HUES64 (cell line): ENCODE data around the gene MAPK8IP1.
A peak's percentile ranks its signal among the peaks of the same experiment; 100 is the strongest.

Experiments
- H3K27ac ChIP-seq: 2 replicates; pipeline ENCODE4 v1.7.0; 2013; ENCODE audit warnings: low read depth, low read length, inconsistent platforms
- H3K27me3 ChIP-seq: 2 replicates; pipeline ENCODE4 v1.6.1; 2013; ENCODE audit warnings: mild to moderate bottlenecking, low read length; ENCODE audit not compliant: insufficient read depth
- H3K36me3 ChIP-seq: 2 replicates; pipeline ENCODE4 v1.6.1; 2013; ENCODE audit warnings: mild to moderate bottlenecking, low read length; ENCODE audit not compliant: insufficient read depth
- H3K4me1 ChIP-seq: 2 replicates; pipeline ENCODE4 v1.6.1; 2013; ENCODE audit warnings: mild to moderate bottlenecking, low read length, moderate library complexity; ENCODE audit not compliant: insufficient read depth
- H3K4me3 ChIP-seq: 2 replicates; pipeline ENCODE4 v1.5.1; 2013; ENCODE audit warnings: mild to moderate bottlenecking, low read length, moderate library complexity
- H3K9ac ChIP-seq: 2 replicates; pipeline ENCODE4 v1.6.1; 2013; ENCODE audit warnings: mild to moderate bottlenecking, low read depth, low read length
- H3K9me3 ChIP-seq: 2 replicates; pipeline ENCODE4 v1.6.1; 2013; ENCODE audit warnings: low read depth, low read length; ENCODE audit not compliant: insufficient read depth
- WGBS: fragments of 150-250, 120-280 bp; methylation state at CpG from one replicate; pipeline ENCODE4 v1.1.7; 2013; ENCODE audit warnings: missing lambda C conversion rate; 5-methylcytosine and 5-hydroxymethylcytosine counted together

The MAPK8IP1 gene

DNA sequence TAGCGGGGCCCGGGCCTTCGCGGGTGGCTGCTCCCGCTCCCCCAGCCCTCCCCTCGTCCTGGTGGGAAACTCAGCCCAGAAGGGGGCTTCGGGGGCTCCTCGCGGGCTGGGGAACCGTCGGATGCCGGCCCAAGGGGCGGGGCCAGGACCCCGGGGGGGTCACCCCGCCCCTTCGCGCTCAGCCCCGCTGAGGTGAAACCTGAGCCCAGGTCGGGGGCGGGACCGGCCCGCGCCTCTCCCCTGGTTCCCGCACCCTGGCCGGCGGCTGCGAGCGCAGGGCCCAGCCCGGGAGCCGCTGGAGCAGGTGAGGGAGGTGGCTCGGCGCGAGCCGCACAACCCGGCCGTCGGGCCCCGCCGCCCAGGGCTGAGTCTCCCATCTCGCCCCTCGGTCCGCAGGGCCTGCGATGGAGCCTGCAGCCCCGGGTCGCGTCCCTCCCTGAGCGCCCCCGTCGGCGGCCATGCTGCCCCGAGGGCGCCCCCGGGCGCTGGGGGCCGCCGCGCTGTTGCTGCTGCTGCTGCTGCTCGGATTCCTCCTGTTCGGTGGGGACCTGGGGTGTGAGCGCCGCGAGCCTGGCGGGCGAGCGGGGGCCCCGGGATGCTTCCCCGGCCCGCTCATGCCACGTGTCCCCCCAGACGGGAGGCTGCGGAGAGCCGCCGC is 37.1 kb downstream of the MAPK8IP1 start, which contains the start of gene LARGE2:
Gene LARGE2, plus strand, starts transcription at position 232 of the 658 bp plus-strand sequence. Its CDS starts 227 bp downstream, at position 459.
- H3K27me3 ChIP-seq = peaks cover 22% of the 10 kb centered on the region
- H3K36me3 ChIP-seq = peaks cover 26% of the 10 kb centered on the region; the same call in 1 of the 2 replicates
- peak within 1 kb of the TSS; percentile 80; the same call in 1 of the 2 replicates for H3K27ac ChIP-seq
- H3K4me1 ChIP-seq = peaks cover 10% of the 10 kb centered on the region; the same call in 1 of the 2 replicates
- H3K4me3 ChIP-seq = peak within 1 kb of the TSS; percentile 66
- WGBS = under 1% methylated on average over 73 of the region's 73 CpGs
- H3K9me3 ChIP-seq = no peaks in the 10 kb centered on the region
- peak within 1 kb of the TSS; percentile 71 for H3K9ac ChIP-seq

DNA sequence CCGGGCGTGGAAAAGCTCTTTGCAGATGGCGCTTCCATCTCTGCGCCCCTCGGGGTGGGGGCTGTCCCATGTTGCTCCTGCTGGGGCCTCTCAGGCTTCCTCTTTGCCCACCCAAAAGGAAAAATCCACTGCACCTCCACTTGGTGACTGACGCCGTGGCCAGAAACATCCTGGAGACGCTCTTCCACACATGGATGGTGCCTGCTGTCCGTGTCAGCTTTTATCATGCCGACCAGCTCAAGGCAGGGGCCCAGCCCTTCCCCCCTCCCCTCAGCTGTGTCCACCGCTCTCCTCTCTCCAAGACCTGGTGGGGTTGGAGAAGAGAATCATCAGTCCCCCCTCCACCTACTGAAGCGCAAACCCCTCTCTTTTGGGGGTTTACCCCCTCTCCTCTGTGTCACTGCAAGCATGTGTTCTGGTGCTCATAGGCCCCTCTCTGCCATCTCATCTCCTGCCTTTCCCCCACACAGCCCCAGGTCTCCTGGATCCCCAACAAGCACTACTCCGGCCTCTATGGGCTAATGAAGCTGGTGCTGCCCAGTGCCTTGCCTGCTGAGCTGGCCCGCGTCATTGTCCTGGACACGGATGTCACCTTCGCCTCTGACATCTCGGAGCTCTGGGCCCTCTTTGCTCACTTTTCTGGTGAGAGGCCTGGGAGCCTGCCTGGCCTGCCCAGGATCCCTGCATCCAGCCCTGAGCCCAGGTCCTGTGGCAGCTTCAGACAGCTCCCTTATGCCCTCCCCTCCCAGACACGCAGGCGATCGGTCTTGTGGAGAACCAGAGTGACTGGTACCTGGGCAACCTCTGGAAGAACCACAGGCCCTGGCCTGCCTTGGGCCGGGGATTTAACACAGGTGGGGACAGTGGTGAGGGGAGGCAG is 38.8 kb downstream of the MAPK8IP1 start:
- H3K4me1 ChIP-seq = peaks cover 10% of the 10 kb centered on the region; the same call in 1 of the 2 replicates
- H3K36me3 ChIP-seq = peaks cover 38% of the 10 kb centered on the region; the same call in 1 of the 2 replicates
- WGBS = 89% methylated on average over 22 of the region's 22 CpGs
- no peak overlapping the region for H3K27ac ChIP-seq
- H3K9me3 ChIP-seq = no peaks in the 10 kb centered on the region
- no peak overlapping the region for H3K9ac ChIP-seq
- H3K4me3 ChIP-seq = no peak overlapping the region
- H3K27me3 ChIP-seq = peaks cover 22% of the 10 kb centered on the region

DNA sequence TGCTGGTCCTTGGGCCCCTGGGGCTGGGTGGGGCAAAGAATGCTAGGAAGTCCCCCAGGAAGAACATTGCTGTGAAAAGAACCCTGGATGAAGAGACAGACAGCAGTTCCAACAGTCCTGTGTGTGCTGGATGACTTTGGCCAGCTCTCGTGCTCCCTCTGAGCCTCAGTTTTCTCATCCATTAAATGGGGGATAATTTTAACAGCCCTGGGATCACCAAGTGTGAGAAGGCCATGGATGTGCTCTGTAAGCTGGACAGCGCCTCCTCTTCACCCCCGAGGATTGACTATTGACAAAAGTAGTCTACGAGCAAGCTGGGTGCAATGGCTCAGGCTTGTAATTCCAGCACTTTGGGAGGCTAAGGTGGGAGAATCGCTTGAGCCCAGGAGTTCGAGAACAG is 39.5 kb downstream of the MAPK8IP1 start:
- 96% methylated on average over 6 of the region's 6 CpGs for WGBS
- Histone ChIP-seq H3K36me3 (peaks cover 38% of the 10 kb centered on the region; the same call in 1 of the 2 replicates), H3K27ac (no peak overlapping the region), H3K27me3 (peaks cover 22% of the 10 kb centered on the region), H3K9me3 (no peaks in the 10 kb centered on the region), H3K4me1 (peaks cover 10% of the 10 kb centered on the region; the same call in 1 of the 2 replicates), H3K4me3 (no peak overlapping the region), H3K9ac (no peak overlapping the region)

DNA sequence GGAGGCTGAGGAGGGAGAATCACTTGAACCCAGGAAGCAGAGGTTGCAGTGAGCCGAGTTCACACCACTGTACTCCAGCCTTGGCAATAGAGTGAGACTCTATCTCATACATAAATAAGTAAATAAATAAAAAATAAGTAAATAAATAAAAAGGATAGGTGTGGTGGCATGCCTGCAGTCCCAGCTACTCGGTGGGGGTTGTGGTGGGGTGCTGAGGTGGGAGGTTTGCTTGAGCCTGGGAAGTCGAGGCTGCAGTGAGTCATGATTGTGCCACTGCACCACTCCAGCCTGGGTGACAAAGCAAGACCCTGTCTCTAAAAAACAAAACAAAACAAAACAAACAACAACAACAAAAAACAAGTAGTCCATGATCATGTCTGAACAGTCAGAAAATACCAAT is 40.1 kb downstream of the MAPK8IP1 start:
- Histone ChIP-seq H3K4me3 (no peak overlapping the region), H3K27me3 (peaks cover 20% of the 10 kb centered on the region), H3K4me1 (peaks cover 7% of the 10 kb centered on the region; the same call in 1 of the 2 replicates), H3K9me3 (no peaks in the 10 kb centered on the region), H3K9ac (no peak overlapping the region), H3K27ac (no peak overlapping the region), H3K36me3 (peaks cover 40% of the 10 kb centered on the region; the same call in 1 of the 2 replicates)
- 94% methylated on average over 2 of the region's 3 CpGs for WGBS

DNA sequence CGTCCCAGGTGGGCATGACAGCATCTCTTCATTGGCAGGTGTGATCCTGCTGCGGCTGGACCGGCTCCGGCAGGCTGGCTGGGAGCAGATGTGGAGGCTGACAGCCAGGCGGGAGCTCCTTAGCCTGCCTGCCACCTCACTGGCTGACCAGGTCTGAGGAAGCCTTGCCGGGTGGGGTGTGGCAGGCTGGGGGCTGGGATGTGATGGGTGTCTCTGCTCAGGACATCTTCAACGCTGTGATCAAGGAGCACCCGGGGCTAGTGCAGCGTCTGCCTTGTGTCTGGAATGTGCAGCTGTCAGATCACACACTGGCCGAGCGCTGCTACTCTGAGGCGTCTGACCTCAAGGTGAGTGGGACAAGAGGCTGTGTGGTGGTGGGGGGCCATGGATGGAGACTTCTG is 40.5 kb downstream of the MAPK8IP1 start:
- Histone ChIP-seq H3K27ac (no peak overlapping the region), H3K9me3 (no peaks in the 10 kb centered on the region), H3K9ac (no peak overlapping the region), H3K27me3 (peaks cover 15% of the 10 kb centered on the region), H3K4me1 (peaks cover 5% of the 10 kb centered on the region; the same call in 1 of the 2 replicates), H3K36me3 (peaks cover 42% of the 10 kb centered on the region; the same call in 1 of the 2 replicates), H3K4me3 (no peak overlapping the region)
- 90% methylated on average over 12 of the region's 12 CpGs for WGBS

DNA sequence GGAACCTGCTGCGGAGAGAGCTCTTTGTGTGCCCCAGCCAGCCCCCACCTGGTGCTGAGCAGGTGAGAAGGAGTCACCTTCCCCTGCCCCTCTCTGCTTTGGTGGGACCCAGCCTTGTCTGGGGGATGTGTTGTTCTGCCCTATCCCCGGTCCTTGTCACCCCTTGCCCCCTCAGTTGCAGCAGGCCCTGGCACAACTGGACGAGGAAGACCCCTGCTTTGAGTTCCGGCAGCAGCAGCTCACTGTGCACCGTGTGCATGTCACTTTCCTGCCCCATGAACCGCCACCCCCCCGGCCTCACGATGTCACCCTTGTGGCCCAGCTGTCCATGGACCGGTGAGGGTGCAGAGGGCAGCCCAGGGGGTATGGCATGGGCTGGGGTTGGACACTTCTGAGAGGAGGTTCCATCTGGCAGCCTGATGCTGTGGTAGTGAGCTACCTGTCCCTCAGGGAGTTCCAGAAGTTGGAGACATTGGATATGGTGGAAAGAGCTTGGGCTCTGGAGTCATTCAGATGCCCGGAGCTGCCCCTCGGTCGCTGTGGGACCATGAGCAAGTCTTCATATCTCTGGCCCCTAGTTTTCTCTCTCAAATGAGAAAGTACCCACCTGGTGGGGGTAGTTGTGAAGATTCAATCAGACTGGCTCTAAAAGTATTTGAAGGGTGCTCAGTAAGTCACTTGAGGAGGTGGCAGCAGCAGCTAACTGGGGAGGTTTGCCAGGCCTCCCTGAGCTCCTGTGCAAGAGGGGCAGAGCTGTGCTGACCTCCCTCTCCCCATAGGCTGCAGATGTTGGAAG is 41.3 kb downstream of the MAPK8IP1 start:
- H3K4me3 ChIP-seq = no peak overlapping the region
- H3K9ac ChIP-seq = no peak overlapping the region
- H3K9me3 ChIP-seq = no peaks in the 10 kb centered on the region
- peaks cover 10% of the 10 kb centered on the region for H3K27me3 ChIP-seq
- H3K4me1 ChIP-seq = no peaks in the 10 kb centered on the region
- WGBS = 96% methylated on average over 12 of the region's 12 CpGs
- peaks cover 48% of the 10 kb centered on the region; the same call in 1 of the 2 replicates for H3K36me3 ChIP-seq
- H3K27ac ChIP-seq = no peak overlapping the region

DNA sequence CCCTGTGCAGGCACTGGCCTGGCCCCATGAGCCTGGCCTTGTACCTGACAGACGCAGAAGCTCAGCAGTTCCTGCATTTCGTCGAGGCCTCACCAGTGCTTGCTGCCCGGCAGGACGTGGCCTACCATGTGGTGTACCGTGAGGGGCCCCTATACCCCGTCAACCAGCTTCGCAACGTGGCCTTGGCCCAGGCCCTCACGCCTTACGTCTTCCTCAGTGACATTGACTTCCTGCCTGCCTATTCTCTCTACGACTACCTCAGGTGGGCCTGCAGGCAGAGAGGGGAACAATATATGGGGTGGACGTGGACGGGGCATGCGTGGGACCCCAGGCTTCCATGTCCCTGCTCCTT is 41.9 kb downstream of the MAPK8IP1 start:
- no peak overlapping the region for H3K9ac ChIP-seq
- H3K9me3 ChIP-seq = no peaks in the 10 kb centered on the region
- WGBS = 92% methylated on average over 15 of the region's 15 CpGs
- H3K27me3 ChIP-seq = peaks cover 10% of the 10 kb centered on the region
- no peak overlapping the region for H3K4me3 ChIP-seq
- no peaks in the 10 kb centered on the region for H3K4me1 ChIP-seq
- H3K36me3 ChIP-seq = peaks cover 50% of the 10 kb centered on the region; the same call in 1 of the 2 replicates
- H3K27ac ChIP-seq = no peak overlapping the region

DNA sequence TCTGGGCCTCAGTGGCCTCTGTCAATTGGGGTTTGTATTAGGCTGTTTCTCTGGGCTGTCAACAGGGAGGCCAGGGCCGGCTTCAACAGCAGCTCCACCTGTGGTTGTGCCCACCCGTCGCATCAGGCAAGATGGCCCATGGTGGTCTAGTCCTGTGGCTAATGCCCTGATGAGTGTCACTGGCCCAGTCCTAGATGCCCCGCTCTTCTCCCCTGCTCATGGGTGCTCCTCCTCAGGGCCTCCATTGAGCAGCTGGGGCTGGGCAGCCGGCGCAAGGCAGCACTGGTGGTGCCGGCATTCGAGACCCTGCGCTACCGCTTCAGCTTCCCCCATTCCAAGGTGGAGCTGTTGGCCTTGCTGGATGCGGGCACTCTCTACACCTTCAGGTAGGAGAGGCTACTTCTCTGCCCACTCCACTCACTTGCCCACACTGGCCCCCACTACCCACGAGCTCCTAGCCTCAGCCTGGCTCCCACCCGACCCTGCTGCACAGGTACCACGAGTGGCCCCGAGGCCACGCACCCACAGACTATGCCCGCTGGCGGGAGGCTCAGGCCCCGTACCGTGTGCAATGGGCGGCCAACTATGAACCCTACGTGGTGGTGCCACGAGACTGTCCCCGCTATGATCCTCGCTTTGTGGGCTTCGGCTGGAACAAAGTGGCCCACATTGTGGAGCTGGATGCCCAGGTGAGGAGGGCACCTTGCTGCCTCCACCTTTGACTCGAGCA is 42.4 kb downstream of the MAPK8IP1 start:
- Histone ChIP-seq H3K27ac (no peak overlapping the region), H3K4me3 (no peak overlapping the region), H3K4me1 (no peaks in the 10 kb centered on the region), H3K9me3 (no peaks in the 10 kb centered on the region), H3K27me3 (peaks cover 7% of the 10 kb centered on the region), H3K36me3 (peaks cover 55% of the 10 kb centered on the region), H3K9ac (no peak overlapping the region)
- 92% methylated on average over 27 of the region's 27 CpGs for WGBS

DNA sequence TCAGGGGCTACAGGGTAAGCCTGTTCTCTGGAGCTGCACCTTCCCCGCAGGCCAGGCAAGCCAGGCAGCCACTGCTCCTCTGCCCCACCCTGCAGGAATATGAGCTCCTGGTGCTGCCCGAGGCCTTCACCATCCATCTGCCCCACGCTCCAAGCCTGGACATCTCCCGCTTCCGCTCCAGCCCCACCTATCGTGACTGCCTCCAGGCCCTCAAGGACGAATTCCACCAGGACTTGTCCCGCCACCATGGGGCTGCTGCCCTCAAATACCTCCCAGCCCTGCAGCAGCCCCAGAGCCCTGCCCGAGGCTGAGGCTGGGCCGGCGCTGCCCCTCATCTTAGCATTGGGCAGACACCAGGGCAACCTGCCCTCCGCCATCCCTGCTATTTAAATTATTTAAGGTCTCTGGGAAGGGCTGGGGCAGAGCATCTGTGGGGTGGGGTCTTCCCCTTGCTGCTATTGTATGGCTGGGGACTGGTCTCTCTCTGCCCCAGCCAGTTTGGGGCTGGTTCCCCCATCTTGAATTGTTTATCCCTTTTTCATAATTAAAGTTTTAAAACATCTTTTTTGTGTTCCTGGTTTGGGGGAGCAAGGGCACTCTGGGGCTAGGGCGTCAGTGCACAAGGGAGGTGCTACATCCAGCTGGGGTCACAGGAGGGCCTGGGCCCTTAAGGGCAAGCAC is 43.2 kb downstream of the MAPK8IP1 start:
- no peaks in the 10 kb centered on the region for H3K27me3 ChIP-seq
- no peak overlapping the region for H3K9ac ChIP-seq
- no peaks in the 10 kb centered on the region for H3K4me1 ChIP-seq
- H3K27ac ChIP-seq = no peak overlapping the region
- 90% methylated on average over 12 of the region's 13 CpGs for WGBS
- peaks cover 63% of the 10 kb centered on the region for H3K36me3 ChIP-seq
- no peak overlapping the region for H3K4me3 ChIP-seq
- no peaks in the 10 kb centered on the region for H3K9me3 ChIP-seq

DNA sequence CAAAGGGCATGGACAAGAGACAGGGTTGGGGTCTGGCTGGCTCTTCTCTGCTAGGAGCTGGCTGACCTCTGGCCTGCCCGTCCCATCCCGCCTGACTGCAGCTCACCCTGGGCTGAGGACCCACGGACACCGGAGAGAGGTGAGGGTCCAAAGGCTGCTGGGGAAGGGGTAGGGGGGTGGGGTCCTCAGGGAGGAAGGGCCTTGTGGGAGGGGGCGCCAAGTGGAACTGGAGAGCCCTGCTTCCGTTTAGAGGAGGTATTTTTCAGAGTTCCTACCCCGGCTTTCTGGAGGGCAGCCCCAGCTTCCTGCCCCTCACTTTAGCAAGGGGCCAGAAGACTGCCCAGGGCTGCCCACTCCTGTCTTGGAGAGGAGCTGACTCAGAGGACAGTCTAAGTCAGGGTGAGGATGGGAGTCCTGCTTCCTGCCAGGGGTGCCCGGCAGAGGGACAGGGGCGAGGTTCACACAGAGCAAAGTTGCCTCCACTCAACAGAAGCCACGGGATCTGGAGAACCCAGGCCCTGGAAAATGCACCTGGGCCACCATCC is 44.1 kb downstream of the MAPK8IP1 start:
- Histone ChIP-seq H3K9ac (no peak overlapping the region), H3K27me3 (no peaks in the 10 kb centered on the region), H3K36me3 (peaks cover 65% of the 10 kb centered on the region), H3K4me3 (no peak overlapping the region), H3K27ac (no peak overlapping the region), H3K9me3 (no peaks in the 10 kb centered on the region), H3K4me1 (no peaks in the 10 kb centered on the region)
- 91% methylated on average over 10 of the region's 10 CpGs for WGBS
